CD14-positive monocyte (primary cell): ENCODE measurements around the gene PRR4. TPM values are rescaled to one million over a fixed set of nuclear protein-coding genes. Genes with fewer than 3 reads are reported as not detected.

ENCODE experiments used
- DNase-seq, 3 donors: peaks; one replicate each; pipeline ENCODE4 v3.0.0-alpha.2; 2011 to 2022
- H2AFZ ChIP-seq: 2 replicates; pipeline ENCODE4 v1.6.0; 2012; ENCODE audit warnings: mild to moderate bottlenecking, low read depth, low read length, inconsistent platforms; ENCODE audit not compliant: insufficient read depth, poor library complexity, severe bottlenecking
- H3K27ac ChIP-seq, 2 donors: 1 replicate in 1 of 2; 2 replicates in 1 of 2; pipeline ENCODE4 v1.5.1; 2012 to 2013; ENCODE audit warnings: low read length in 2 of 2, control low read depth in 1 of 2, inconsistent platforms in 1 of 2, low read depth in 1 of 2, mild to moderate bottlenecking in 1 of 2
- H3K27me3 ChIP-seq, 2 donors: one replicate each; pipeline versions ENCODE4 v1.6.0 to v1.6.1; 2011 to 2013; ENCODE audit warnings: low read length in 2 of 2; ENCODE audit not compliant: control insufficient read depth in 2 of 2, insufficient read depth in 2 of 2
- H3K36me3 ChIP-seq, 2 donors: replicated peaks in 1 of 2; 1 replicate in 1 of 2; 2 replicates in 1 of 2; pipeline versions ENCODE4 v1.5.1 to v1.6.1; 2012 to 2013; ENCODE audit warnings: low read length in 2 of 2, control low read depth in 1 of 2, inconsistent platforms in 1 of 2, mild to moderate bottlenecking in 1 of 2; ENCODE audit not compliant: insufficient read depth in 2 of 2, control insufficient read depth in 1 of 2
- H3K4me1 ChIP-seq, 2 donors: 1 replicate in 1 of 2; 2 replicates in 1 of 2; pipeline versions ENCODE4 v1.5.1 to v1.6.1; 2012 to 2013; ENCODE audit warnings: low read length in 2 of 2, control low read depth in 1 of 2, inconsistent platforms in 1 of 2, mild to moderate bottlenecking in 1 of 2, moderate library complexity in 1 of 2; ENCODE audit not compliant: insufficient read depth in 2 of 2, control insufficient read depth in 1 of 2
- H3K4me2 ChIP-seq: replicated peaks from 2 replicates; pipeline ENCODE3; 2012; ENCODE audit warnings: low read length, moderate library complexity, mild to moderate bottlenecking; ENCODE audit not compliant: poor library complexity, severe bottlenecking; ENCODE audit errors: extremely low read depth
- H3K4me3 ChIP-seq, 3 experiments: fragments of 200-600 bp in 1 of 3; sonication (generic) in 1 of 3; replicated peaks in 1 of 3; 1 replicate in 2 of 3; 2 replicates in 1 of 3; pipeline ENCODE4 v1.5.1; 2011 to 2013; ENCODE audit warnings: low read length in 3 of 3, mild to moderate bottlenecking in 3 of 3, control low read depth in 2 of 3, low read depth in 2 of 3, inconsistent platforms in 1 of 3, moderate library complexity in 1 of 3
- H3K79me2 ChIP-seq: 2 replicates; pipeline ENCODE4 v1.6.0; 2012; ENCODE audit warnings: mild to moderate bottlenecking, control low read depth, inconsistent platforms, low read length, moderate library complexity; ENCODE audit not compliant: insufficient read depth
- H3K9ac ChIP-seq: 2 replicates; pipeline ENCODE4 v1.6.0; 2017; ENCODE audit warnings: low read length, mild to moderate bottlenecking; ENCODE audit not compliant: insufficient read depth, poor library complexity, severe bottlenecking
- H3K9me3 ChIP-seq, 2 donors: replicated peaks in 1 of 2; 1 replicate in 1 of 2; 2 replicates in 1 of 2; pipeline versions ENCODE4 v1.5.1 to v1.6.1; 2012 to 2013; ENCODE audit warnings: low read length in 2 of 2, control low read depth in 1 of 2; ENCODE audit not compliant: control insufficient read depth in 1 of 2, insufficient read depth in 1 of 2
- H4K20me1 ChIP-seq: 2 replicates; pipeline ENCODE4 v1.6.0; 2012; ENCODE audit warnings: mild to moderate bottlenecking, low read length, control low read depth, moderate library complexity; ENCODE audit not compliant: insufficient read depth
- H3K27ac Mint-ChIP-seq, 7 donors: one replicate each; pipeline ENCODE4 v1.8.0; 2020; ENCODE audit warnings: mild to moderate bottlenecking in 7 of 7, mixed read lengths in 7 of 7, moderate library complexity in 6 of 7, inconsistent platforms in 2 of 7
- H3K27me3 Mint-ChIP-seq, 3 donors: one replicate each; pipeline ENCODE4 v1.8.0; 2021 to 2022; ENCODE audit warnings: low read depth in 3 of 3, mild to moderate bottlenecking in 3 of 3, mixed read lengths in 3 of 3, moderate library complexity in 3 of 3, inconsistent platforms in 1 of 3
- H3K36me3 Mint-ChIP-seq, 2 donors: one replicate each; pipeline ENCODE4 v1.8.0; 2020; ENCODE audit warnings: mixed read lengths in 2 of 2, inconsistent platforms in 1 of 2, mild to moderate bottlenecking in 1 of 2
- H3K4me1 Mint-ChIP-seq: one replicate; pipeline ENCODE4 v1.8.0; 2020; ENCODE audit warnings: mild to moderate bottlenecking, mixed read lengths
- H3K4me3 Mint-ChIP-seq, 2 donors: one replicate each; pipeline ENCODE4 v1.8.0; 2020; ENCODE audit warnings: mild to moderate bottlenecking in 2 of 2, mixed read lengths in 2 of 2, moderate library complexity in 1 of 2
- H3K9me3 Mint-ChIP-seq, 7 donors: one replicate each; pipeline ENCODE4 v1.8.0; 2020 to 2022; ENCODE audit warnings: mixed read lengths in 7 of 7, mild to moderate bottlenecking in 6 of 7, moderate library complexity in 6 of 7, inconsistent platforms in 2 of 7
- WGBS: methylation state at CpG from one replicate; pipeline ENCODE4 v1.1.5; 2013; ENCODE audit warnings: missing lambda C conversion rate; ENCODE audit not compliant: insufficient coverage; 5-methylcytosine and 5-hydroxymethylcytosine counted together
- intact Hi-C, 2 donors: fragments of 100-400 bp; cut with micrococcal nuclease; formaldehyde crosslinking; loops; one replicate each; pipeline versions ENCODE4 v1.15.0 to v1.15.1; 2023
- polyA plus RNA-seq, 3 donors: library from polyadenylated mRNA; depleted of rRNA in 1 of 3; unstranded in 2 of 3; stranded (reverse) in 1 of 3; fragments of 300-500 nt in 2 of 3; fragments of >200 nt in 1 of 3; fragmentation: Illumina TruSeq in 2 of 3; gene quantifications; 1 replicate in 2 of 3; 2 replicates in 1 of 3; pipeline ENCODE4 v1.2.3, GENCODE V29; 2012 to 2021
- TF ChIP-seq, protein P1 (sequence below): fragments of 200-600 bp; IDR thresholded peaks from one replicate; pipeline ENCODE4 v1.8.0; 2022; ENCODE audit warnings: antibody characterized with exemption, mild to moderate bottlenecking

Gene PRR4
- polyA plus RNA-seq, 3 donors, result 1.0 TPM; not detected in 2

DNA sequence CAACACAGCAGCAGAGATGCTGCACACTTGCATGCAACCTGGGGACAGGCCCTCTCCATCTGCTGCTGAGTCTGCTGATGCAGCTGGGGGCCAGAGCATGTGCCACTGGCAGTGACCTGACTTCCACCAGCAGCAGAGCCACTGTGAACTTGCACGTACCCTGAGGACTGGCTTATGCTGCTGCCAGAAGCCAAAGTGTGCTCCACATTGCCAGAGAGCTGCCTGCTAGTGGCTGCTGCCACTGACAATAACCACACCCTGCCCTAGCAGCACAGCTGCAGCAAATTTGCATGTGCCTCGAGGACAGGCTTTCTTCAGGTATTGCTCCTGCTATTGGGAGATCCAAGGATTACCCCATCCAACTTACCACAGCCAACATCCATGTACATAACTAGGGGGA, 4.5 kb upstream of the PRR4 start:
- Mint-ChIP-seq H3K4me3 (no peak overlapping the region), H3K27me3 (no peaks in the 10 kb centered on the region), H3K9me3 (peaks cover 20 to 31% (median 22%) of the 10 kb centered on the region in 7 donors), H3K27ac (no peak overlapping the region), H3K4me1 (no peaks in the 10 kb centered on the region), H3K36me3 (peaks cover 8 to 13% of the 10 kb centered on the region in 2 donors)
- intact Hi-C loops, result no loop called here
- Histone ChIP-seq H4K20me1 (no peaks in the 10 kb centered on the region), H3K79me2 (no peaks in the 10 kb centered on the region), H3K4me1 (no peaks in the 10 kb centered on the region), H3K4me3 (no peak overlapping the region), H3K4me2 (no peak overlapping the region), H3K9me3 (peaks cover 20 to 30% of the 10 kb centered on the region in 2 donors), H3K27ac (no peak overlapping the region), H3K36me3 (no peaks in the 10 kb centered on the region), H3K27me3 (no peaks in the 10 kb centered on the region), H3K9ac (no peak overlapping the region), H2AFZ (no peak overlapping the region)
- TF ChIP-seq, protein P1, sequence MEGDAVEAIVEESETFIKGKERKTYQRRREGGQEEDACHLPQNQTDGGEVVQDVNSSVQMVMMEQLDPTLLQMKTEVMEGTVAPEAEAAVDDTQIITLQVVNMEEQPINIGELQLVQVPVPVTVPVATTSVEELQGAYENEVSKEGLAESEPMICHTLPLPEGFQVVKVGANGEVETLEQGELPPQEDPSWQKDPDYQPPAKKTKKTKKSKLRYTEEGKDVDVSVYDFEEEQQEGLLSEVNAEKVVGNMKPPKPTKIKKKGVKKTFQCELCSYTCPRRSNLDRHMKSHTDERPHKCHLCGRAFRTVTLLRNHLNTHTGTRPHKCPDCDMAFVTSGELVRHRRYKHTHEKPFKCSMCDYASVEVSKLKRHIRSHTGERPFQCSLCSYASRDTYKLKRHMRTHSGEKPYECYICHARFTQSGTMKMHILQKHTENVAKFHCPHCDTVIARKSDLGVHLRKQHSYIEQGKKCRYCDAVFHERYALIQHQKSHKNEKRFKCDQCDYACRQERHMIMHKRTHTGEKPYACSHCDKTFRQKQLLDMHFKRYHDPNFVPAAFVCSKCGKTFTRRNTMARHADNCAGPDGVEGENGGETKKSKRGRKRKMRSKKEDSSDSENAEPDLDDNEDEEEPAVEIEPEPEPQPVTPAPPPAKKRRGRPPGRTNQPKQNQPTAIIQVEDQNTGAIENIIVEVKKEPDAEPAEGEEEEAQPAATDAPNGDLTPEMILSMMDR, result no peak
- DNase-seq, result no peak
- WGBS, result 100% methylated on average over 2 of the region's 2 CpGs

- H3K27ac Mint-ChIP-seq, result no peak overlapping the region
- intact Hi-C loops, result no loop called here
- Histone ChIP-seq H3K27ac (no peak overlapping the region), H4K20me1 (no peaks in the 10 kb centered on the region), H3K9ac (no peak overlapping the region), H3K79me2 (no peaks in the 10 kb centered on the region), H3K9me3 (peaks cover 7 to 11% of the 10 kb centered on the region in 2 donors), H3K36me3 (no peaks in the 10 kb centered on the region), H2AFZ (no peak overlapping the region), H3K4me1 (no peaks in the 10 kb centered on the region), H3K27me3 (no peaks in the 10 kb centered on the region), H3K4me3 (no peak overlapping the region), H3K4me2 (no peak overlapping the region)
- no peak overlapping the region for H3K4me3 Mint-ChIP-seq
- no peak for DNase-seq
- peaks cover 2 to 15% (median 5%) of the 10 kb centered on the region in 7 donors for H3K9me3 Mint-ChIP-seq
- TF ChIP-seq, protein P1, result no peak
- 100% methylated on average over 2 of the region's 4 CpGs for WGBS
- H3K36me3 Mint-ChIP-seq, result peaks cover 10 to 12% of the 10 kb centered on the region in 2 donors
- H3K4me1 Mint-ChIP-seq, result no peaks in the 10 kb centered on the region
- H3K27me3 Mint-ChIP-seq, result no peaks in the 10 kb centered on the region
These were observed 2.1 kb upstream of the PRR4 start for GRCh38 chr12:10851243-10851858.
